ENCODE results near the gene RNF220. TPM values are rescaled to one million over a fixed set of nuclear protein-coding genes. Genes with fewer than 3 reads are reported as not detected.
A peak's percentile ranks its signal among the peaks of the same experiment; 100 is the strongest.

The RNF220 gene
- total RNA-seq, 1 donor from 2014 or later, result 72.5 TPM

DNA sequence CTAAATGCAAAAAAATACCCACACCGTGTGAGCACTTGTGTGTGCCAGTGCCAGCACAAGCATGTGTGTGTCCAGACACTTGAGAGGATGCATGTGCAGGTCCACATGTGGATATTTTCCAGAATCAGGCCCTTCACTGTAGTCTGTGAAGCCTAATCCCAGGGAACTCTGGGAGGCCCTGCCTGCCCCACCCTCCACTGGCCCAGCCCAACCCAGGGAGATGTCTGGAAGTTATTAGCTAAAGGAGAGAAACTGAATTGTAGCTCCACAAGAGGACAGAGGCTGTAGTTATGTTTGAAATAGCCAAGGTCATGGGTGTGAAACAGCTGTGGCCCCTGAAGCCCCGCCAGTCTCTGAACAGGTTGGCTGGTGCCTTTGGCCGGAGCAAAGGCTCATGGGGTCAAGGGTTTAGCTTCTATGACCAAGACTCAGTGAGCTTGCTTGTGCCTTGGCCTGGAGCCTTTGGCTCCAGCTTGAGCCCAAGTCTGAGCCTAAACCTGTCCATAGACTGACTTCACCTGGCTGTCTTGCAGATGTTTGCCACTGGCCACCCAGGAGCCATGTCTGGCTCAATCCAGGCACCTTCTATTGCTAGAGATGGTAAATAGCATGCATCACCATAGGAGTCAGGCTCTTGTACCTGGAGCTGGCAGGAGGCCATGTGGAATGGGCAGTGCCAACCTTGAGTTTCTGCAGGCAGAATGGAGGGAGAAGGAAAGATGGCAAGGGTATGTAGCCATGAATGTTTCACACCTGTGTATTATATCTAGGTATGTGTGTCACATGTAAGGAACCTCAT, 199.3 kb downstream of the RNF220 start:
- Histone ChIP-seq H3K4me3 (no peak overlapping the region), H3K36me3 (no peaks in the 10 kb centered on the region), H3K9me3 (no peaks in the 10 kb centered on the region), H3K27me3 (ENCODE audit: low read depth) (peaks cover 24% of the 10 kb centered on the region), H3K4me1 (no peaks in the 10 kb centered on the region), H3K27ac (no peak overlapping the region)
- intact Hi-C loops (cut with DNase I), result no loop called here
- no peak for DNase-seq
- no peak for TF ChIP-seq CTCF (IDR thresholded peaks at IDR 0.05)
- ATAC-seq, result no peak

DNA sequence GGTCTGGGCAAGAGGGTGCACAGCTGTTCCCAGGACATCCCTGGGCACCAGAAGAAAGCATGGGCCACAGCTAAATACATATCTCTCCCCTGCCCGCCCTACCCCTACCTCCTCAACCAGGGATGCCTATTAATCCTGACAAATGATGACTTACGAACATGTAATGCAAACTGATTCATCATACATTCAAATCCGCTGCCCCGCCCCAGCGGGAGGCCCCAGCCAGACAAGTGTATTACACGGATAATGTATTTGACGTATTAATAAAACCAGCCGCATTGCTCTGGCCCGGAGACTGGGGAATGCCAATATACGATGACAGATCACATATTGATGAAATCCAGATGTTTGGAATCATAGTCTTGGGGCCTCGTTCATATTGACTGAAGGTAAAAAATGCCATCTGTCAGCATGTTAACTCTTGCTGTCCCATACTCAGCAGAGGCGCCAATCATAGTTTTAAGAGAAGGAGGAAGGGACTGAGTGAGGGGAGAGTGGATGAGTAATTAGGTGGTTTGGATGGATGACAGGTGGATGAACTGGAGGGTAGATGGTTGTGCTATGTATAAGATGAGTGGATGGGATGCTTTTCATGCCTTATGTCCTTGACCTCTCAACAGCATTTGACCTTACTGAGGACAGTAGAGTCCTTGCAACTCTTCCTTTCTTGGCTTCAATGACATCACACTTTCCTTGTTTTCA, 201.0 kb downstream of the RNF220 start:
- DNase-seq, result no peak
- no peak for TF ChIP-seq CTCF (IDR thresholded peaks at IDR 0.05)
- Histone ChIP-seq H3K4me1 (no peaks in the 10 kb centered on the region), H3K4me3 (no peak overlapping the region), H3K27ac (no peak overlapping the region), H3K27me3 (ENCODE audit: low read depth) (peaks cover 9% of the 10 kb centered on the region), H3K9me3 (no peaks in the 10 kb centered on the region), H3K36me3 (no peaks in the 10 kb centered on the region)
- no peak for ATAC-seq
- intact Hi-C loops (cut with DNase I), result no loop called here

DNA sequence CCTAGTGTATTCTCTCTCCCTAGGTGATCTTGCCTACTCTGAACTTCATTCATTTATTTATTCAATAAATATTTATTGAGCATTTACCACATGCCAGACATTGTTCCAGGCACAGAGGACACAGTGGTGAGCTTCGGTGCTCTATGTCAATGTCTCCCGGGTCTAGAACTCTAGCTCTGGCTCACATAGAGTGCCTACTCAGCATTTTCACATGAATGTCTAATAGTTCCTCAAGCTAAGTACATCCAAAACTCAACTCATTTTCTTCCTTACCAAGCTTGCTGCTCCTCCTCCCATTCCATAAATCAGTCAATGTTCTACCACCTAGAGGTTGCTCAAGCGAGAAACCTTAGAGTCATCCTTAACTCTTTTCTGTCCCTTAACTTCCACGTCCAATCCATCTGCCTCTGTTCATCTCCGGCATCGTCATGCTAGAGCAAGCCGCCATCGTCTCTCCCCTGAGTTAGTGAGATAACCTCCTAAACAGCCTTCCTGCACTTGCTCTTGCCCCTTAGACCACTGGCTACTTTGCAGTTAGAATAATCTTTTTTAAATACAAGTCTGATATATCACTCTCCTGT, 201.7 kb downstream of the RNF220 start:
- no peak for TF ChIP-seq CTCF (IDR thresholded peaks at IDR 0.05)
- Histone ChIP-seq H3K4me1 (no peaks in the 10 kb centered on the region), H3K27me3 (ENCODE audit: low read depth) (peaks cover 4% of the 10 kb centered on the region), H3K9me3 (no peaks in the 10 kb centered on the region), H3K4me3 (no peak overlapping the region), H3K27ac (no peak overlapping the region), H3K36me3 (no peaks in the 10 kb centered on the region)
- intact Hi-C loops (cut with DNase I), result no loop called here
- no peak for DNase-seq
- no peak for ATAC-seq

GRCh38 chr1:44608141-44608540, 203.1 kb downstream of the RNF220 start:
- intact Hi-C loops (cut with DNase I), result no loop called here
- no peak overlapping the region for H3K4me3 ChIP-seq
- H3K4me1 ChIP-seq, result no peaks in the 10 kb centered on the region
- H3K9me3 ChIP-seq, result no peaks in the 10 kb centered on the region
- TF ChIP-seq CTCF (IDR thresholded peaks at IDR 0.05), result no peak
- ATAC-seq (no peak), DNase-seq (no peak)
- H3K27ac ChIP-seq, result no peak overlapping the region
- peaks cover 4% of the 10 kb centered on the region for H3K27me3 ChIP-seq (ENCODE audit: low read depth)
- H3K36me3 ChIP-seq, result no peaks in the 10 kb centered on the region

DNA sequence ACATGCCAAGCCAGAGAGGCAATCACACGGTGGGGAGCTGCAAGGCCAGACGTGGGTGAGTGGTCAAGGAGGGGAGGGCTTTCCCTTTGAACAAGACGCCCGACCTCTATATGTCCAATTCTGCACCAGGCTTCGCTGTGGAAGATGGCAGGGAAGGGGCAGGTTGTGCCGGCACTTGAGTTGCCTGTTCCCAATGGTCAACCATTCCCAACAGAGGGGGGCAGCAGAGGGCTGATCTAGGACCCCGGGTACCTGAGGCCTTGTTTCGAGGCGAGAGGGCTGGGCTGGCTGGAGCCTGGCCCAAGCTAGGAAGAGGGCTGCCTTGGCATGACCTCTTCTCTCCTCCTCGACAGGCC, 204.3 kb downstream of the RNF220 start:
- DNase-seq (no peak), ATAC-seq (peak; percentile 23 to 57)
- H3K4me3 ChIP-seq, result no peak overlapping the region
- H3K27ac ChIP-seq, result no peak overlapping the region
- H3K9me3 ChIP-seq, result no peaks in the 10 kb centered on the region
- no peaks in the 10 kb centered on the region for H3K27me3 ChIP-seq (ENCODE audit: low read depth)
- H3K4me1 ChIP-seq, result no peaks in the 10 kb centered on the region
- no peaks in the 10 kb centered on the region for H3K36me3 ChIP-seq
- TF ChIP-seq CTCF (IDR thresholded peaks at IDR 0.05), result peak; percentile 41
- intact Hi-C loops (cut with DNase I), result no loop called here

Data from lower lobe of right lung (tissue), 2 donors.